Ascending aorta (tissue), 2 donors: ENCODE results near the gene ANK3. TPM values are rescaled to one million over a fixed set of nuclear protein-coding genes. Genes with fewer than 3 reads are reported as not detected.

Experiments
- DNase-seq, 2 donors: peaks; one replicate each; pipeline ENCODE4 v3.0.0-alpha.2; 2019; ENCODE audit warnings: low spot score in 2 of 2
- H3K27ac ChIP-seq, 2 donors: fragments of 200-600 bp; sonication (generic); one replicate each; pipeline ENCODE4 v1.5.1; 2016 to 2017; ENCODE audit warnings: mild to moderate bottlenecking in 1 of 2
- H3K27me3 ChIP-seq: fragments of 200-600 bp; sonication (generic); one replicate; pipeline ENCODE4 v1.5.1; 2017
- H3K36me3 ChIP-seq, 2 donors: fragments of 200-600 bp; sonication (generic); one replicate each; pipeline ENCODE4 v1.5.1; 2016
- H3K4me1 ChIP-seq, 2 donors: fragments of 200-600 bp; sonication (generic); one replicate each; pipeline ENCODE4 v1.5.1; 2016 to 2017; ENCODE audit warnings: mild to moderate bottlenecking in 1 of 2
- H3K4me3 ChIP-seq, 2 donors: fragments of 200-600 bp; sonication (generic); one replicate each; pipeline ENCODE4 v1.5.1; 2016 to 2017; ENCODE audit warnings: mild to moderate bottlenecking in 1 of 2
- H3K9me3 ChIP-seq, 2 donors: fragments of 200-600 bp; sonication (generic); one replicate each; pipeline ENCODE4 v1.5.1; 2016
- CTCF ChIP-seq, 3 experiments: fragments of 200-600 bp in 2 of 3; fragments of 450-650 bp in 1 of 3; sonication (generic) in 2 of 3; IDR thresholded peaks; one replicate each; pipeline ENCODE4 v1.5.1; 2016 to 2019; ENCODE audit warnings: antibody characterized with exemption in 3 of 3, mild to moderate bottlenecking in 1 of 3, moderate library complexity in 1 of 3
- intact Hi-C: fragments of 100-400 bp; cut with DNase I; formaldehyde crosslinking; loops from one replicate; pipeline ENCODE4 v1.15.1; 2023
- total RNA-seq: library from RNA; depleted of rRNA; stranded (reverse); fragments of >200 nt; gene quantifications from one replicate; pipeline ENCODE4 v1.1.0, GENCODE V29; 2016

Gene ANK3
- total RNA-seq, 1 donor from 2014 or later: 28.3 TPM

GRCh38 chr10:60277656-60278055 is 112.0 kb downstream of the ANK3 start:
- intact Hi-C loops: no loop called here
- no peak for TF ChIP-seq CTCF (IDR thresholded peaks at IDR 0.05)

DNA sequence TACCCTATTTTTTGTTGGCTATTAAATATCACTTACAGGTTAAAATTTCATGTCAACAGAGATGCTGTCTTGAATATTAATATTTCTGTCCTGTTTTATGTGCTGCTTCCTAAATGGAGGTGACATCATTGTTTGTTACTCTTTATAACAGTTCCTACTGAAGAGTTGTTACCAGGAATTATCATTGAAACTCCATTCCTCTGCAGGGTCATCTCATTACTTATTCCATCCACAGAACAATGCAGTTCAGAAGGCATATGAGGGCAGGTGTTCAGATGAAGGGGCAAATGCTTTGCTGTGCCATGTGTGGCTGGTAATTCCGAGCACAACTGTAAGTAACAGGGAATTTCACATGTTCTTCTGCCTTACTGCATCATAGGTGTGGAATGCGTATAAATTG is 113.4 kb downstream of the ANK3 start:
- Histone ChIP-seq H3K9me3 (no peaks in the 10 kb centered on the region), H3K4me1 (no peaks in the 10 kb centered on the region), H3K36me3 (no peaks in the 10 kb centered on the region), H3K4me3 (no peak overlapping the region), H3K27me3 (no peaks in the 10 kb centered on the region), H3K27ac (no peak overlapping the region)
- no peak for DNase-seq
- no peak for TF ChIP-seq CTCF (IDR thresholded peaks at IDR 0.05)
- intact Hi-C loops: no loop called here

More at GRCh38 chr10:60277656-60278055, 112.0 kb downstream of the ANK3 start:
- DNase-seq: no peak
- Histone ChIP-seq H3K27me3 (no peaks in the 10 kb centered on the region), H3K4me3 (no peak overlapping the region), H3K4me1 (no peaks in the 10 kb centered on the region), H3K36me3 (no peaks in the 10 kb centered on the region), H3K27ac (no peak overlapping the region), H3K9me3 (no peaks in the 10 kb centered on the region)

DNA sequence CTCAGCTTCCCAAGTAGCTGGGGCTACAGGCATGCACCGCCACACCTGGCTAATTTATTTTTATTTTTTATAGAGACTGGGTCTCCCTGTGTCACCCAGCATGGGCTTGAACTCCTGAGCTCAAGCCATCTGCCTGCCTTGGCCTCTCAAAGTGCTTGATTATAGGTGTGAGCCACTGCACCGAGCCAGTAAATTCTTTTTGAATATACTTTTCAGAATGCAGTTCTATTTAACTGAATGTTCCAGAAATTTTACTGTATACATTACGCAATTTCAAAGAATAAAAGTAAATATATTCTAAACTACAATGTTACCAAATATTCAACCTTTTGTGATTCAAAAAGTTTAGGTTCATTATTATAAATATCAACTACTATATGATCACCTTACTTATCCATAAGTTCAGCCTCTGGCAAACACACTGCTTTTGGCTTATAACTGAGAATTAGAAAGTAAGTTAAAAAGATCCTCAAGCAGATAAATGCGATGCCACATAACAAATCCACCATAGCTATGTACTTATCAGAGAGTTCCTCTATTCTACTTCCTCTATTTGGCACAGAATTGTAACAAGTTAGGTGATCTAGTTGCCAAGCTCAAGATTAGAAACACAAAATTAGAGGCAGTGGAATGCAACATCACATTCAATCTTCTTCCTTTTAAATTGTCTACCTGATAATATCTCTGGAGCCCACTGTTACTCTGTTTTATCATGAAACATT is 118.2 kb downstream of the ANK3 start:
- no peak for DNase-seq
- intact Hi-C loops: no loop called here
- TF ChIP-seq CTCF (IDR thresholded peaks at IDR 0.05): no peak

GRCh38 chr10:60270426-60270825 is 119.2 kb downstream of the ANK3 start:
- H3K9me3 ChIP-seq: no peaks in the 10 kb centered on the region
- H3K27ac ChIP-seq: no peak overlapping the region
- no peak for TF ChIP-seq CTCF (IDR thresholded peaks at IDR 0.05)
- DNase-seq: no peak
- H3K27me3 ChIP-seq: no peaks in the 10 kb centered on the region
- no peaks in the 10 kb centered on the region for H3K4me1 ChIP-seq
- H3K4me3 ChIP-seq: no peak overlapping the region
- no peaks in the 10 kb centered on the region for H3K36me3 ChIP-seq
- intact Hi-C loops: no loop called here

More for the DNA sequence above, 118.2 kb downstream of the ANK3 start:
- Histone ChIP-seq H3K9me3 (no peaks in the 10 kb centered on the region), H3K4me1 (no peaks in the 10 kb centered on the region), H3K27me3 (no peaks in the 10 kb centered on the region), H3K27ac (no peak overlapping the region), H3K36me3 (no peaks in the 10 kb centered on the region), H3K4me3 (no peak overlapping the region)

- Histone ChIP-seq H3K4me3 (no peak overlapping the region), H3K4me1 (no peaks in the 10 kb centered on the region), H3K36me3 (no peaks in the 10 kb centered on the region), H3K27ac (no peak overlapping the region), H3K27me3 (no peaks in the 10 kb centered on the region), H3K9me3 (no peaks in the 10 kb centered on the region)
- intact Hi-C loops: no loop called here
- DNase-seq: no peak
- no peak for TF ChIP-seq CTCF (IDR thresholded peaks at IDR 0.05)
Measured at GRCh38 chr10:60267802-60268201, 121.9 kb downstream of the ANK3 start.
